Mesothelial cell of epicardium (in vitro differentiated cells): ENCODE measurements around the gene GPX3. TPM values are rescaled to one million over a fixed set of nuclear protein-coding genes. Genes with fewer than 3 reads are reported as not detected.

Experiments used
- DNase-seq, 2 experiments: peaks; one replicate each; pipeline ENCODE4 v3.0.0; 2021; ENCODE audit warnings: low spot score in 2 of 2; ENCODE audit not compliant: unreplicated experiment in 2 of 2
- H3K27ac Mint-ChIP-seq: 2 replicates; pipeline ENCODE4 v1.8.0; 2021; ENCODE audit warnings: mixed read lengths
- H3K27me3 Mint-ChIP-seq: 2 replicates; pipeline ENCODE4 v1.8.0; 2021; ENCODE audit warnings: low read depth, mixed read lengths
- H3K36me3 Mint-ChIP-seq: 2 replicates; pipeline ENCODE4 v1.8.0; 2021; ENCODE audit warnings: mixed read lengths
- H3K4me1 Mint-ChIP-seq: 2 replicates; pipeline ENCODE4 v1.8.0; 2021; ENCODE audit warnings: mixed read lengths
- H3K4me3 Mint-ChIP-seq: 2 replicates; pipeline ENCODE4 v1.8.0; 2021; ENCODE audit warnings: mild to moderate bottlenecking, moderate library complexity, mixed read lengths
- H3K9me3 Mint-ChIP-seq: 2 replicates; pipeline ENCODE4 v1.8.0; 2021; ENCODE audit warnings: mixed read lengths
- total RNA-seq: library from RNA; stranded (reverse); gene quantifications from 3 replicates; pipeline ENCODE4 v1.2.1, GENCODE V29; 2021
- TF ChIP-seq, protein P1 (sequence below): fragments of 200-600 bp; sonication (generic); IDR thresholded peaks from one replicate; pipeline ENCODE4 v1.5.0; 2021; ENCODE audit warnings: antibody characterized with exemption; ENCODE audit not compliant: unreplicated experiment

GPX3 gene
- total RNA-seq, 1 donor from 2014 or later = 2.0 TPM

DNA sequence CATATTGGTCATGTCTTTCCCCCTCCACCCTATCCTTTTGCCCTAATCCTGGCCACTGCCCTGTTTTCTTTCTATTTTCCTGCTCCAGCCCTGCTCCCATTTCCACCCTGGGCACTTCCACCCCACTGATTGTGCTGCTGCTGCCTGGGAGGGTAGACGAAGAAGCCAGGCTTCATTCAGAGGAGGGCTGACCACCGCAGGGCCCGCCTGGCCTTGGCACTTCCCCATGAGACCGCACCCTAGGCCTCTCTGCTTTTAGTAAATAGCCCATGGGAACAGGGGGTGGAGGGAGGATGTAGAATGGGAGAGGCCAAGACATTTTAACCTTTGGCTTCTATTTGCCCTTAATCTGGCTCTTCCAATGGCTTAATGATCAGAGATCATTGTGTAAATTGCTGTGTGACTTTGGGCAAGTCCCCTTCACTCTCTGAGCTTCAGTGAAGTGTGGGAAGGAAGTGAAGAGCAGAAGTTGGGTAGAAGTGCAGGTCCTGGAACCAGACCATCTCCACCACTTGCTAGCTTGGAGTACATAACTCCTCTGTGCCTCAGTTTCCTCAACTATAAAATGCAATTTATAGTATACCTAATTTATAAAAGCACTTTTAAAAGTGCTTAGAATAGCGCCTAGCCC lies 13.6 kb upstream of the GPX3 start:
- no peak for DNase-seq
- TF ChIP-seq, protein P1, sequence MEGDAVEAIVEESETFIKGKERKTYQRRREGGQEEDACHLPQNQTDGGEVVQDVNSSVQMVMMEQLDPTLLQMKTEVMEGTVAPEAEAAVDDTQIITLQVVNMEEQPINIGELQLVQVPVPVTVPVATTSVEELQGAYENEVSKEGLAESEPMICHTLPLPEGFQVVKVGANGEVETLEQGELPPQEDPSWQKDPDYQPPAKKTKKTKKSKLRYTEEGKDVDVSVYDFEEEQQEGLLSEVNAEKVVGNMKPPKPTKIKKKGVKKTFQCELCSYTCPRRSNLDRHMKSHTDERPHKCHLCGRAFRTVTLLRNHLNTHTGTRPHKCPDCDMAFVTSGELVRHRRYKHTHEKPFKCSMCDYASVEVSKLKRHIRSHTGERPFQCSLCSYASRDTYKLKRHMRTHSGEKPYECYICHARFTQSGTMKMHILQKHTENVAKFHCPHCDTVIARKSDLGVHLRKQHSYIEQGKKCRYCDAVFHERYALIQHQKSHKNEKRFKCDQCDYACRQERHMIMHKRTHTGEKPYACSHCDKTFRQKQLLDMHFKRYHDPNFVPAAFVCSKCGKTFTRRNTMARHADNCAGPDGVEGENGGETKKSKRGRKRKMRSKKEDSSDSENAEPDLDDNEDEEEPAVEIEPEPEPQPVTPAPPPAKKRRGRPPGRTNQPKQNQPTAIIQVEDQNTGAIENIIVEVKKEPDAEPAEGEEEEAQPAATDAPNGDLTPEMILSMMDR = no peak
- H3K4me3 Mint-ChIP-seq = no peak overlapping the region
- H3K27me3 Mint-ChIP-seq = peaks cover 13% of the 10 kb centered on the region
- no peaks in the 10 kb centered on the region for H3K9me3 Mint-ChIP-seq
- H3K27ac Mint-ChIP-seq = no peak overlapping the region
- H3K4me1 Mint-ChIP-seq = peaks cover 7% of the 10 kb centered on the region
- H3K36me3 Mint-ChIP-seq = no peaks in the 10 kb centered on the region

GRCh38 chr5:151007430-151008209 lies 12.8 kb upstream of the GPX3 start:
- peaks cover 7% of the 10 kb centered on the region for H3K4me1 Mint-ChIP-seq

DNA sequence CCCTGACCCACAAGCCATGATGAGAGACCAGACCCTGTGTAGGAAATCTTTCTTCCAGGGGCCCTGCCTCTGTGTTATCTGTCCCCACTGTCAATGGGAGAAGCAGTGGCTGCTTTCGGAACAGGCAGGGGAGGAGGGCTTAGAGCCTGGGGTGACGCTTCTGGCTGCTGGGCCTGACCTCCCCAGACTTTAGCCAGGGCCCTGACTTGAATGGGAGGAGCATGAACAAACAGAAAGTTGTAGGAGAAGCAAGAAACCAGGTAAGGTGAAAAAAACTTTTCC lies 12.2 kb upstream of the GPX3 start:
- no peaks in the 10 kb centered on the region for H3K36me3 Mint-ChIP-seq
- no peak overlapping the region for H3K27ac Mint-ChIP-seq
- DNase-seq = no peak
- no peaks in the 10 kb centered on the region for H3K9me3 Mint-ChIP-seq
- peaks cover 13% of the 10 kb centered on the region for H3K27me3 Mint-ChIP-seq
- H3K4me3 Mint-ChIP-seq = no peak overlapping the region
- H3K4me1 Mint-ChIP-seq = peaks cover 7% of the 10 kb centered on the region
- TF ChIP-seq, protein P1 = no peak

More at GRCh38 chr5:151007430-151008209, 12.8 kb upstream of the GPX3 start:
- H3K4me3 Mint-ChIP-seq = no peak overlapping the region
- TF ChIP-seq, protein P1 = no peak
- H3K27ac Mint-ChIP-seq = no peak overlapping the region
- H3K9me3 Mint-ChIP-seq = no peaks in the 10 kb centered on the region
- H3K36me3 Mint-ChIP-seq = no peaks in the 10 kb centered on the region
- DNase-seq = no peak
- H3K27me3 Mint-ChIP-seq = peaks cover 13% of the 10 kb centered on the region

DNA sequence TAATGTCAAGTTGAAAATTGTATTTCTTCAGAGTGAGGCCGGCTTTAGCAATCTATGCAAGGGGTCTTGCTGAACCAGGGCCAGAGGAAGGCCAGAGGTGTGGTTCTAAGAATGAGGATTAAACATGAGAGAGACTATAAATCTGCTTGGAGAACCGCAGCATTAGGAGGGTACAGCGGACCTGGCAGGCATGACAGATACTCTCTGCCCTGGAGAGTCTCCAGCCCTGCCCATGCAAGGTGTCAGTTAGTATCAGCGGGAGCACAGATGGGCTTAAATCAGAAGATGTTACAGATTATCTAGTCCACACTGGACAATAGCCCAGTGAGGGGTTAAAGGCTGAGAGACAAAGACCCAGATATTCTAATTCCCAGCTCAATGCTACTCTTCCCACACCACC lies 11.5 kb upstream of the GPX3 start:
- Mint-ChIP-seq H3K27me3 (peaks cover 13% of the 10 kb centered on the region), H3K36me3 (no peaks in the 10 kb centered on the region), H3K4me3 (no peak overlapping the region), H3K4me1 (peaks cover 4% of the 10 kb centered on the region), H3K27ac (no peak overlapping the region), H3K9me3 (no peaks in the 10 kb centered on the region)
- TF ChIP-seq, protein P1 = no peak
- DNase-seq = no peak

GRCh38 chr5:151012862-151013261 lies 7.5 kb upstream of the GPX3 start:
- Mint-ChIP-seq H3K36me3 (no peaks in the 10 kb centered on the region), H3K4me3 (no peak overlapping the region), H3K4me1 (no peaks in the 10 kb centered on the region), H3K27me3 (peaks cover 19% of the 10 kb centered on the region), H3K9me3 (no peaks in the 10 kb centered on the region), H3K27ac (no peak overlapping the region)
- TF ChIP-seq, protein P1 = no peak
- no peak for DNase-seq
